IMR-90 (cell line): ENCODE measurements around the gene BMP8A. TPM values are rescaled to one million over a fixed set of nuclear protein-coding genes. Genes with fewer than 3 reads are reported as not detected.

ENCODE experiments used
- ATAC-seq: fragments of 200-7000 bp; cut with Tn5 transposase; 2 replicates; pipeline ENCODE4 v1.9.1; 2020; ENCODE audit warnings: low read depth, mild to moderate bottlenecking, moderate library complexity
- BruUV-seq: library from RNA; stranded (reverse); fragments of 400-500 nt; replicated peaks from 2 replicates; lab custom pipeline; 2021; lab: Mats Ljungman, UMichigan
- CTCF ChIA-PET: fragments of 300-600 bp; formaldehyde crosslinking; extraction: SDS; loops from one replicate; lab custom pipeline; 2021; ENCODE audit warnings: antibody characterized with exemption; lab: Yijun Ruan, JAX
- POLR2A ChIA-PET: fragments of 300-600 bp; sonication (Branson Sonifier 250); formaldehyde crosslinking; loops from one replicate; lab custom pipeline; 2022; ENCODE audit warnings: antibody characterized with exemption; ENCODE audit not compliant: unreplicated experiment; lab: Charles Lee
- DNase-seq: peaks from one replicate; pipeline ENCODE4 v3.0.0; 2013
- H2AFZ ChIP-seq: replicated peaks from 2 replicates; pipeline ENCODE3; 2013; ENCODE audit warnings: low read length, mild to moderate bottlenecking; ENCODE audit not compliant: poor library complexity
- H2AK5ac ChIP-seq: 2 replicates; pipeline ENCODE4 v1.6.1; 2013; ENCODE audit warnings: low read depth, low read length, inconsistent platforms
- H2AK9ac ChIP-seq: replicated peaks from 2 replicates; pipeline ENCODE3; 2013; ENCODE audit warnings: mild to moderate bottlenecking, low read depth, low read length, moderate library complexity; ENCODE audit not compliant: poor library complexity
- H2BK120ac ChIP-seq: 2 replicates; pipeline ENCODE4 v1.6.1; 2013; ENCODE audit warnings: low read depth, low read length, inconsistent platforms
- H2BK15ac ChIP-seq: 3 replicates; pipeline ENCODE4 v1.6.1; 2013; ENCODE audit warnings: low read depth, low read length, inconsistent platforms
- H2BK20ac ChIP-seq: 2 replicates; pipeline ENCODE4 v1.6.1; 2013; ENCODE audit warnings: low read depth, mild to moderate bottlenecking, inconsistent platforms, low read length, moderate library complexity
- H2BK5ac ChIP-seq: 2 replicates; pipeline ENCODE4 v1.6.1; 2013; ENCODE audit warnings: mild to moderate bottlenecking, low read depth, low read length, inconsistent platforms; ENCODE audit not compliant: poor library complexity, severe bottlenecking
- H3K14ac ChIP-seq: replicated peaks from 2 replicates; pipeline ENCODE4 v1.6.1; 2013; ENCODE audit warnings: low read depth, low read length, inconsistent platforms
- H3K18ac ChIP-seq: 2 replicates; pipeline ENCODE4 v1.6.1; 2013; ENCODE audit warnings: low read depth, low read length, control low read depth
- H3K23ac ChIP-seq: 2 replicates; pipeline ENCODE4 v1.6.1; 2013; ENCODE audit warnings: low read depth, low read length, inconsistent platforms
- H3K27ac ChIP-seq: 2 replicates; pipeline ENCODE4 v1.5.1; 2013; ENCODE audit warnings: mild to moderate bottlenecking, control low read depth, low read length; ENCODE audit not compliant: insufficient read depth
- H3K27me3 ChIP-seq: 2 replicates; pipeline ENCODE4 v1.6.1; 2013; ENCODE audit warnings: low read length; ENCODE audit not compliant: control insufficient read depth, insufficient read depth
- H3K36me3 ChIP-seq: 2 replicates; pipeline ENCODE4 v1.6.1; 2013; ENCODE audit warnings: low read length, mixed read lengths; ENCODE audit not compliant: control insufficient read depth, insufficient read depth
- H3K4ac ChIP-seq: 2 replicates; pipeline ENCODE4 v1.6.1; 2013; ENCODE audit warnings: low read depth, low read length, inconsistent platforms
- H3K4me1 ChIP-seq: 2 replicates; pipeline ENCODE4 v1.6.1; 2013; ENCODE audit warnings: low read length, mixed read lengths; ENCODE audit not compliant: control insufficient read depth, insufficient read depth
- H3K4me2 ChIP-seq: 2 replicates; pipeline ENCODE4 v1.6.1; 2013; ENCODE audit warnings: low read depth, mild to moderate bottlenecking, control low read depth, low read length, moderate library complexity
- H3K4me3 ChIP-seq: 2 replicates; pipeline ENCODE4 v1.5.1; 2013; ENCODE audit warnings: low read depth, mild to moderate bottlenecking, control low read depth, low read length, moderate library complexity; ENCODE audit not compliant: insufficient read depth
- H3K56ac ChIP-seq: 2 replicates; pipeline ENCODE4 v1.6.1; 2013; ENCODE audit warnings: low read length, inconsistent platforms; ENCODE audit not compliant: insufficient read depth; ENCODE audit errors: extremely low read depth
- H3K79me1 ChIP-seq, 2 experiments: 2 replicates each; pipeline ENCODE4 v1.6.1; 2013; ENCODE audit warnings: low read length in 2 of 2, inconsistent platforms in 1 of 2, low read depth in 1 of 2
- H3K9ac ChIP-seq: 2 replicates; pipeline ENCODE4 v1.6.1; 2013; ENCODE audit warnings: low read depth, low read length, control low read depth
- H3K9me1 ChIP-seq: 2 replicates; pipeline ENCODE4 v1.6.1; 2013; ENCODE audit warnings: low read length, inconsistent platforms; ENCODE audit not compliant: insufficient read depth
- H3K9me3 ChIP-seq: 2 replicates; pipeline ENCODE4 v1.6.1; 2013; ENCODE audit warnings: low read length; ENCODE audit not compliant: control insufficient read depth, insufficient read depth
- H4K20me1 ChIP-seq: 2 replicates; pipeline ENCODE4 v1.6.1; 2013; ENCODE audit warnings: low read length, inconsistent platforms; ENCODE audit not compliant: insufficient read depth
- H4K5ac ChIP-seq: 2 replicates; pipeline ENCODE4 v1.6.1; 2013; ENCODE audit warnings: mild to moderate bottlenecking, low read depth, low read length, control low read depth
- H4K8ac ChIP-seq, 2 experiments: 2 replicates each; pipeline ENCODE4 v1.6.1; 2013; ENCODE audit warnings: low read depth in 2 of 2, low read length in 2 of 2, control low read depth in 1 of 2, inconsistent platforms in 1 of 2
- H4K91ac ChIP-seq: 2 replicates; pipeline ENCODE4 v1.6.1; 2013; ENCODE audit warnings: low read depth, low read length, inconsistent platforms; ENCODE audit not compliant: insufficient read depth
- BHLHE40 ChIP-seq: fragments of 150-350 bp; IDR thresholded peaks from 2 replicates; pipeline ENCODE4 v1.6.1; 2016; ENCODE audit warnings: mild to moderate bottlenecking, low read depth, low read length
- CEBPB ChIP-seq: IDR thresholded peaks from 2 replicates; pipeline ENCODE4 v1.6.1; 2012; ENCODE audit warnings: low read depth, low read length, improper control_type of control experiment
- CHD1 ChIP-seq: IDR thresholded peaks from 2 replicates; pipeline ENCODE4 v1.6.1; 2012; ENCODE audit warnings: low read depth, low read length, improper control_type of control experiment
- CTCF ChIP-seq: conservative IDR thresholded peaks from 2 replicates; pipeline ENCODE4 v1.5.1; 2012; ENCODE audit warnings: mild to moderate bottlenecking, low read depth, low read length, improper control_type of control experiment
- ELK1 ChIP-seq: fragments of 150-350 bp; IDR thresholded peaks from 2 replicates; pipeline ENCODE4 v1.6.1; 2016; ENCODE audit warnings: low read depth, mild to moderate bottlenecking, low read length, moderate library complexity, borderline replicate concordance
- FOS ChIP-seq: fragments of 150-350 bp; IDR thresholded peaks from 2 replicates; pipeline ENCODE4 v1.6.1; 2016; ENCODE audit warnings: low read depth, low read length
- MAFK ChIP-seq: IDR thresholded peaks from 2 replicates; pipeline ENCODE4 v1.6.1; 2012; ENCODE audit warnings: low read depth, low read length, improper control_type of control experiment
- MAZ ChIP-seq: IDR thresholded peaks from 2 replicates; pipeline ENCODE4 v1.6.1; 2012; ENCODE audit warnings: low read depth, mild to moderate bottlenecking, low read length, improper control_type of control experiment, moderate library complexity, borderline replicate concordance
- MXI1 ChIP-seq: IDR thresholded peaks from 2 replicates; pipeline ENCODE4 v1.6.1; 2012; ENCODE audit warnings: low read depth, mild to moderate bottlenecking, low read length, moderate library complexity, borderline replicate concordance
- NFE2L2 ChIP-seq: fragments of 150-350 bp; IDR thresholded peaks from 2 replicates; pipeline ENCODE4 v1.6.1; 2016; ENCODE audit warnings: low read depth, mild to moderate bottlenecking, low read length
- POLR2A ChIP-seq: IDR thresholded peaks from 2 replicates; pipeline ENCODE4 v1.6.1; 2012; ENCODE audit warnings: mild to moderate bottlenecking, low read depth, low read length
- RAD21 ChIP-seq: IDR thresholded peaks from 2 replicates; pipeline ENCODE4 v1.6.1; 2012; ENCODE audit warnings: low read length, improper control_type of control experiment
- RCOR1 ChIP-seq: IDR thresholded peaks from 2 replicates; pipeline ENCODE4 v1.6.1; 2012; ENCODE audit warnings: mild to moderate bottlenecking, low read length, improper control_type of control experiment; ENCODE audit not compliant: insufficient replicate concordance
- RFX5 ChIP-seq: IDR thresholded peaks from 2 replicates; pipeline ENCODE4 v1.8.0; 2012; ENCODE audit warnings: low read depth, mild to moderate bottlenecking, low read length, moderate library complexity
- SMC3 ChIP-seq: fragments of 150-350 bp; IDR thresholded peaks from 2 replicates; pipeline ENCODE4 v1.6.1; 2016; ENCODE audit warnings: low read depth, mild to moderate bottlenecking, antibody characterized with exemption, low read length, moderate library complexity
- USF2 ChIP-seq: fragments of 150-350 bp; IDR thresholded peaks from 2 replicates; pipeline ENCODE4 v1.6.1; 2017; ENCODE audit warnings: mild to moderate bottlenecking, antibody characterized with exemption, low read length, low read depth
- WGBS, 2 experiments: methylation state at CpG; one replicate each; pipeline versions ENCODE4 v1.1.5 to v1.1.7; 2013; ENCODE audit warnings: missing lambda C conversion rate in 2 of 2; ENCODE audit not compliant: insufficient read length in 1 of 2; ENCODE audit errors: extremely low coverage in 2 of 2; 5-methylcytosine and 5-hydroxymethylcytosine counted together
- dilution Hi-C: fragments of 300-500 bp; cut with HindIII; formaldehyde crosslinking; loops from one replicate; pipeline ENCODE4 v1.14.3; 2018; ENCODE audit warnings: low sequenced_read_pairs; ENCODE audit not compliant: unreplicated experiment
- in situ Hi-C: fragments of 300-500 bp; cut with MboI; formaldehyde crosslinking; loops from 3 replicates; pipeline ENCODE4 v1.14.3; 2019; ENCODE audit warnings: low sequenced_read_pairs, inconsistent platforms, mixed read lengths
- intact Hi-C: fragments of 100-400 bp; cut with micrococcal nuclease; formaldehyde crosslinking; loops from 2 replicates; pipeline ENCODE4 v1.10.0; 2022
- polyA plus RNA-seq, 3 experiments: library from polyadenylated mRNA; depleted of rRNA; stranded (reverse); fragments of >200 nt; gene quantifications; 2 replicates each; pipeline ENCODE4 v1.2.3, GENCODE V29; 2012; ENCODE audit warnings: low replicate concordance in 1 of 3
- total RNA-seq: library from RNA; depleted of rRNA; stranded (reverse); fragments of >200 nt; gene quantifications from 2 replicates; pipeline ENCODE4 v1.2.3, GENCODE V29; 2012

BMP8A gene
- total and polyA plus RNA-seq, 2 of the 4 experiments (the other 2 are of a cell fraction), result not detected

- Histone ChIP-seq H3K56ac (no peak overlapping the region), H2BK15ac (no peak overlapping the region), H3K23ac (no peak overlapping the region), H3K27ac (no peak overlapping the region), H3K9me1 (peaks cover 20% of the 10 kb centered on the region; the same call in 1 of the 2 replicates), H3K4ac (no peak overlapping the region), H3K4me1 (peaks cover 4% of the 10 kb centered on the region), H3K27me3 (no peaks in the 10 kb centered on the region), H2AK5ac (no peak overlapping the region), H4K20me1 (peaks cover 10% of the 10 kb centered on the region), H2AK9ac (no peak overlapping the region), H4K5ac (no peak overlapping the region), H3K36me3 (peaks cover 43% of the 10 kb centered on the region), H3K79me1 (peaks cover 19 to 44% of the 10 kb centered on the region in 2 experiments; a peak in 3 of 4 replicates), H2BK5ac (no peak overlapping the region), H3K9me3 (no peaks in the 10 kb centered on the region), H2BK120ac (no peak overlapping the region), H3K14ac (no peak overlapping the region), H3K4me2 (no peak overlapping the region), H2BK20ac (no peak overlapping the region), H4K8ac (no peak overlapping the region), H4K91ac (no peak overlapping the region), H3K18ac (no peak overlapping the region), H3K9ac (no peak overlapping the region), H2AFZ (no peak overlapping the region), H3K4me3 (no peak overlapping the region)
- ATAC-seq (no peak), DNase-seq (no peak)
- TF ChIP-seq USF2 (no peak), CEBPB (no peak), ELK1 (no peak), POLR2A (no peak), RCOR1 (no peak), SMC3 (no peak), MAFK (no peak), RAD21 (no peak), CHD1 (no peak), NFE2L2 (no peak), RFX5 (no peak), FOS (no peak), BHLHE40 (no peak), MXI1 (no peak), MAZ (no peak), CTCF (no peak)
- POLR2A ChIA-PET, result no interaction called here
- WGBS, 2 experiments, result 83% methylated on average over 1 of the region's 4 CpGs; no CpG with 5 or more reads in 1 of the 2 experiments
- in situ Hi-C loops (no loop called here), intact Hi-C loops (loop anchor here (5.0 kb wide), 1 partner anchor 62 kb away; no protein-coding TSS in a partner anchor), dilution Hi-C loops (loop anchor here (25.0 kb wide), 1 partner anchor 113 kb away; no protein-coding TSS in a partner anchor)
- no TSS peak for BruUV-seq
- CTCF ChIA-PET, result no interaction called here
These were observed 16.6 kb upstream of the BMP8A start for GRCh38 chr1:39474810-39475209.
